Activated T-helper 1 cell treated with anti-CD3 and anti-CD28 coated beads, Interleukin-12 subunit alpha, Interleukin-12 subunit beta, Interleukin-2, Interleukin-4 antibody, amounts not matched to agents 30 ng/mL and 10 ng/mL and 1 ng/mL, durations not matched to agents 14 hours and 24 hours and 36 hours (primary cell): Measurements from ENCODE around the gene TTC17. TPM values are rescaled to one million over a fixed set of nuclear protein-coding genes. Genes with fewer than 3 reads are reported as not detected.
A peak's percentile ranks its signal among the peaks of the same experiment; 100 is the strongest.
"Not testable (repeated sequence)": the region's sequence is repeated elsewhere in the genome, so short reads cannot be mapped to it uniquely, and the experiment has no call there.

Experiments
- DNase-seq: peaks from one replicate; pipeline ENCODE4 v3.0.0; 2021; ENCODE audit warnings: low spot score
- H3K27ac Mint-ChIP-seq: one replicate; pipeline ENCODE4 v1.8.0; 2021; ENCODE audit warnings: mild to moderate bottlenecking, mixed read lengths
- H3K27me3 Mint-ChIP-seq: one replicate; pipeline ENCODE4 v1.8.0; 2022; ENCODE audit warnings: mild to moderate bottlenecking, moderate library complexity, mixed read lengths; ENCODE audit not compliant: insufficient read depth
- H3K36me3 Mint-ChIP-seq: one replicate; pipeline ENCODE4 v1.8.0; 2021; ENCODE audit warnings: low read depth, mixed read lengths
- H3K4me1 Mint-ChIP-seq: one replicate; pipeline ENCODE4 v1.8.0; 2021; ENCODE audit warnings: low read depth, mixed read lengths
- H3K4me3 Mint-ChIP-seq: one replicate; pipeline ENCODE4 v1.8.0; 2021; ENCODE audit warnings: mild to moderate bottlenecking, moderate library complexity, mixed read lengths
- H3K9me3 Mint-ChIP-seq: one replicate; pipeline ENCODE4 v1.8.0; 2021; ENCODE audit warnings: mixed read lengths
- intact Hi-C: fragments of 100-400 bp; cut with micrococcal nuclease; formaldehyde crosslinking; loops from one replicate; pipeline ENCODE4 v1.15.1; 2024
- total RNA-seq: library from RNA; stranded (reverse); gene quantifications from 2 replicates; pipeline ENCODE4 v1.2.3, GENCODE V29; 2022

Gene TTC17
- total RNA-seq, 1 donor from 2014 or later: 74.4 TPM

GRCh38 chr11:43430916-43431315 lies 72.2 kb downstream of the TTC17 start:
- peaks cover 18% of the 10 kb centered on the region for H3K36me3 Mint-ChIP-seq
- H3K27me3 Mint-ChIP-seq, H3K4me1 Mint-ChIP-seq, intact Hi-C loops, H3K9me3 Mint-ChIP-seq, H3K27ac Mint-ChIP-seq, DNase-seq, H3K4me3 Mint-ChIP-seq: not testable (repeated sequence)

DNA sequence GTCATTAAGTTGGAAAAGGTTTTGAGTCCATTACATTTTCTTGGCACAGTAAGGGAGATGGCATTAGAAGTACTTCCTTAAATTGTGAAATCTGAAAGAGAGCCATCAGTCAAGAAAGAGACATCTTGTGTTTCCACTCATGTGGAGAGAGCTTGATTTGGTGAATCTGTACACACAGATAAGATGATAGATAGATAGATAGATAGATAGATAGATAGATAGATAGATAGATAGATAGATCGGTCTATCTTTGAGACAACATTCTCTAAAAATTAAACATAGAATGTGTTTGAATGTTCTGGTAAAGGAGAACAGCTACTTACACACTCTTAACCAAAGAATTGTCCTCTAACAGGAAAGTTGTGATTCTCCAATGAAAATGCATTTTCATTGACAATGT lies 76.2 kb downstream of the TTC17 start:
- H3K9me3 Mint-ChIP-seq: no peaks in the 10 kb centered on the region
- intact Hi-C loops: no loop called here
- no peak overlapping the region for H3K27ac Mint-ChIP-seq
- H3K4me3 Mint-ChIP-seq: no peak overlapping the region
- H3K27me3 Mint-ChIP-seq: no peaks in the 10 kb centered on the region
- H3K4me1 Mint-ChIP-seq: no peaks in the 10 kb centered on the region
- no peak for DNase-seq
- H3K36me3 Mint-ChIP-seq: peaks cover 37% of the 10 kb centered on the region

GRCh38 chr11:43440486-43440885 lies 81.8 kb downstream of the TTC17 start:
- H3K36me3 Mint-ChIP-seq: peaks cover 49% of the 10 kb centered on the region
- peaks cover under 1% of the 10 kb centered on the region for H3K4me1 Mint-ChIP-seq
- no peak for DNase-seq
- H3K27me3 Mint-ChIP-seq: no peaks in the 10 kb centered on the region
- H3K27ac Mint-ChIP-seq: no peak overlapping the region
- no peak overlapping the region for H3K4me3 Mint-ChIP-seq
- intact Hi-C loops: no loop called here
- H3K9me3 Mint-ChIP-seq: no peaks in the 10 kb centered on the region

DNA sequence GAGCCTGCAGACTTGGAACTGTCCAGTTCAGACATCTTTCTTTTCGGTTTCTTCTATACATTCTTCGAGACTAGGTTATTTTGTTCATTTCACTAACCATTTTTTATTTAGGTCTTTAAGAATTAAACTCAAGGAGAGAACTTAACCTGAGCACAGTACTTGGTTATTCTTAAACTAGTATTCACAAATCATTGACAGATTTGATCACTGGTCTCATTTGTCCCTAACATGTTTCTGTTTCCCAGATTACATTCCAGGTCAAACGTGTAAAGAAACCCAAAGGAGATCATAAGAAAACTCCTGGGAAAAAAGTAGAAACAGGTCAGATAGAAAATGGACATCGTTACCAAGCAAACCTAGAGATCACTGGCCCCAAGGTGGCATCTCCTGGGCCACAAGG lies 85.1 kb downstream of the TTC17 start:
- Mint-ChIP-seq H3K4me1 (peaks cover 18% of the 10 kb centered on the region), H3K9me3 (no peaks in the 10 kb centered on the region), H3K4me3 (no peak overlapping the region), H3K27ac (no peak overlapping the region), H3K27me3 (peaks cover 2% of the 10 kb centered on the region), H3K36me3 (peaks cover 61% of the 10 kb centered on the region)
- no peak for DNase-seq
- intact Hi-C loops: no loop called here

GRCh38 chr11:43447151-43447550 lies 88.4 kb downstream of the TTC17 start:
- Mint-ChIP-seq H3K27ac (peak overlapping the region; percentile 61), H3K4me3 (no peak overlapping the region), H3K4me1 (peaks cover 18% of the 10 kb centered on the region), H3K36me3 (peaks cover 73% of the 10 kb centered on the region), H3K27me3 (peaks cover 2% of the 10 kb centered on the region), H3K9me3 (no peaks in the 10 kb centered on the region)
- intact Hi-C loops: loop anchor here (5.0 kb wide), 2 partner anchors 45 to 420 kb away; no protein-coding TSS in a partner anchor
- DNase-seq: no peak

GRCh38 chr11:43458486-43458885 lies 99.8 kb downstream of the TTC17 start:
- no peaks in the 10 kb centered on the region for H3K4me1 Mint-ChIP-seq
- no peaks in the 10 kb centered on the region for H3K9me3 Mint-ChIP-seq
- no peak for DNase-seq
- H3K36me3 Mint-ChIP-seq: peaks cover 48% of the 10 kb centered on the region
- intact Hi-C loops: no loop called here
- no peak overlapping the region for H3K27ac Mint-ChIP-seq
- H3K27me3 Mint-ChIP-seq: no peaks in the 10 kb centered on the region
- H3K4me3 Mint-ChIP-seq: no peak overlapping the region

GRCh38 chr11:43459246-43459645 lies 100.5 kb downstream of the TTC17 start:
- H3K4me3 Mint-ChIP-seq: no peak overlapping the region
- peaks cover 49% of the 10 kb centered on the region for H3K36me3 Mint-ChIP-seq
- H3K4me1 Mint-ChIP-seq: no peaks in the 10 kb centered on the region
- no peaks in the 10 kb centered on the region for H3K9me3 Mint-ChIP-seq
- H3K27me3 Mint-ChIP-seq: no peaks in the 10 kb centered on the region
- intact Hi-C loops: no loop called here
- no peak for DNase-seq
- H3K27ac Mint-ChIP-seq: no peak overlapping the region

DNA sequence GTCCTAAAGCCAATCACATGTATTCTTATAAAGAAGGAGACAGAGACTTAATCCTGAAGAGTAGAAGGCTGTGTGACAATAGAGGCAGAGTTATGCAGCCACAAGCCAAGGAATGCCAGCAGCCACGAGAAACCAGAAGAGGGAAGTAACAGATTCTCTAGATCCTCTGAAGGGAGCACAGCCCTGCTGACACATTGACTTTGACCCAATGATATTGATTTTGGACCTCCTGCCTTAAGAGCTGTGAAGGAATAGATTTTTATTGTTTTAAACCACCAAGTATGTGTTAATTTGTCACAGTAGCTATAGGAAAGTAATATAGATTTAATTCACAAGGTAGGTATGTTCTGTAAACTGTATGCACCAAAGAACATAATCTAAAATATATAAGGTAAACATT lies 103.6 kb downstream of the TTC17 start:
- Mint-ChIP-seq H3K36me3 (peaks cover 58% of the 10 kb centered on the region), H3K27me3 (no peaks in the 10 kb centered on the region), H3K4me3 (no peak overlapping the region)

DNA sequence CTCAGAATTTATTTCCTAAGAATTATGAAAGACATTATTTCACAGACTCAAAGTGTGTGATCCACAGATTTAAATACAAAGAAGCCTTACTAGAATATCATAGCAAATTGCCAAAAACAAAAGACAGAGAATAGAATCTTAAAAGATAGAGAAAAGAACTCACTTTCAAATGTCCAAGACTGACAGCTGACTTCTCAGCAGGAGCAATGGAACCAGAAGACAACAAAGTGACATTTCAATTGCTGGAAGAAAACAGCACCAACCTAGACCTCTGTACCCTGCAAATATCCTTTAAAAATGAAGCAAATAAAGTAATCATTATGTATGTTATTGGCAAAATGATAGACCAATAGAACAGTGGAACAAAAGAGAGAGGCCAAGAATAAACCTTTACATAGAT lies 109.2 kb downstream of the TTC17 start:
- peaks cover 26% of the 10 kb centered on the region for H3K9me3 Mint-ChIP-seq
- no peaks in the 10 kb centered on the region for H3K27me3 Mint-ChIP-seq
- H3K36me3 Mint-ChIP-seq: peaks cover 49% of the 10 kb centered on the region
- no peak overlapping the region for H3K27ac Mint-ChIP-seq
- H3K4me1 Mint-ChIP-seq: no peaks in the 10 kb centered on the region
- intact Hi-C loops: no loop called here
- no peak for DNase-seq
- H3K4me3 Mint-ChIP-seq: no peak overlapping the region

More for the DNA sequence above, 103.6 kb downstream of the TTC17 start:
- H3K27ac Mint-ChIP-seq: no peak overlapping the region
- DNase-seq: no peak
- H3K9me3 Mint-ChIP-seq: peaks cover 15% of the 10 kb centered on the region
- intact Hi-C loops: no loop called here
- H3K4me1 Mint-ChIP-seq: no peaks in the 10 kb centered on the region

DNA sequence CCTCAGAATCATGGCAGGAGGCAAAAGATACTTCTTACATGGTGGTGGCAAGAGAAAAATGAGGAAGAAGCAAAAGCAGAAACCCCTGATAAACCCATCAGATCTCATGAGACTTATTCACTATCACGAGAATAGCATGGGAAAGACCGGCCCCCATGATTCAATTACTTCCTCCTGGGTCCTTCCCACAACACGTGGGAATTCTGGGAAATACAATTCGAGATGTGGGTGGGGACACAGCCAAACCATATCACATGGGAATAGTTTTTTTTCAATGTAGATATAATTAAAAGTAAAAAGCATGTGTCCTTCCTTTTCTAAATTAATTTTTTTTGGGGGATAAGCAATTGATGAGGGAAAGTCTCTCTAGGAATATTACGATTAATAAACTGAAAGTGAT lies 118.8 kb downstream of the TTC17 start:
- H3K4me3 Mint-ChIP-seq, DNase-seq, H3K27me3 Mint-ChIP-seq, H3K27ac Mint-ChIP-seq, H3K4me1 Mint-ChIP-seq, intact Hi-C loops: not testable (repeated sequence)
- H3K36me3 Mint-ChIP-seq: peaks cover 49% of the 10 kb centered on the region
- H3K9me3 Mint-ChIP-seq: peaks cover 33% of the 10 kb centered on the region

GRCh38 chr11:43486141-43486540 lies 127.4 kb downstream of the TTC17 start:
- H3K27me3 Mint-ChIP-seq: no peaks in the 10 kb centered on the region
- peaks cover 4% of the 10 kb centered on the region for H3K9me3 Mint-ChIP-seq
- H3K4me1 Mint-ChIP-seq: no peaks in the 10 kb centered on the region
- intact Hi-C loops: no loop called here
- no peak overlapping the region for H3K4me3 Mint-ChIP-seq
- no peak overlapping the region for H3K27ac Mint-ChIP-seq
- DNase-seq: no peak
- peaks cover 20% of the 10 kb centered on the region for H3K36me3 Mint-ChIP-seq

DNA sequence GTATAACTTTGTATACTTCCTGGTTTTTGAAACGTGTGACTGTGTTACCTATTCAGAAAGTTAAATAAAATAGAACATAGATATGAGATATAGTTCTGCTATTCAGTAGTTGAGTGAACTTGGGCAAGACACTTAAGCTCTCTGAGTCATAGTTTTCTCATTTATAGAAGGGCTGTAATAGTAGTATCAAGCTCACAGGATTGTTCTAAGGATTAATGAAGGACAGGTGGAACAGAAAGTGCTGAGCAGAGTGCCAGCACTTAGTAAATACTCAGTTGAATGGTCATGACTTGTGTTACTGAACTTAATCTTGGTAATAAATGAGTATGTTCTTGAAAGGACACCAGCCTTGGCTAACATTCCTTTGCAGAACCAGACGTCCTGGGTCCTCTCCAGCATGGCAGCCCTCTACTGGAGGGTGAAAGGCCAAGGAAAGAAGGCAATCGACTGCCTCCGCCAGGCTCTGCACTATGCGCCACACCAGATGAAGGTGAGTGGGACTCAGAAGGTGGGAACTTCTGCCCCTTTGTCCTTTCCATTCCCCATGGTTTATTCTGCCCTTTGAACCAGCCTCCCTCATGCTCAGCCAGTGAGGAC lies 131.2 kb downstream of the TTC17 start:
- no peaks in the 10 kb centered on the region for H3K27me3 Mint-ChIP-seq
- peaks cover 29% of the 10 kb centered on the region for H3K36me3 Mint-ChIP-seq

GRCh38 chr11:43492701-43493100 lies 134.0 kb downstream of the TTC17 start:
- Mint-ChIP-seq H3K27me3 (no peaks in the 10 kb centered on the region), H3K4me3 (no peak overlapping the region), H3K9me3 (no peaks in the 10 kb centered on the region), H3K36me3 (peaks cover 27% of the 10 kb centered on the region), H3K27ac (no peak overlapping the region), H3K4me1 (no peaks in the 10 kb centered on the region)
- DNase-seq: no peak
- intact Hi-C loops: no loop called here

More for the DNA sequence above, 131.2 kb downstream of the TTC17 start:
- no peak for DNase-seq
- no peaks in the 10 kb centered on the region for H3K4me1 Mint-ChIP-seq
- H3K4me3 Mint-ChIP-seq: no peak overlapping the region
- intact Hi-C loops: no loop called here
- H3K9me3 Mint-ChIP-seq: no peaks in the 10 kb centered on the region
- H3K27ac Mint-ChIP-seq: no peak overlapping the region

GRCh38 chr11:43493431-43493830 lies 134.7 kb downstream of the TTC17 start:
- Mint-ChIP-seq H3K36me3 (peaks cover 27% of the 10 kb centered on the region), H3K27ac (no peak overlapping the region), H3K9me3 (no peaks in the 10 kb centered on the region), H3K27me3 (no peaks in the 10 kb centered on the region), H3K4me3 (no peak overlapping the region), H3K4me1 (no peaks in the 10 kb centered on the region)
- intact Hi-C loops: no loop called here
- no peak for DNase-seq
